GM12875 (cell line): ENCODE data around the gene CASP10.
"Not testable (repeated sequence)": the region's sequence is repeated elsewhere in the genome, so short reads cannot be mapped to it uniquely, and the experiment has no call there.

Experiments
- H3K4me3 ChIP-seq: one replicate; pipeline ENCODE4 v1.5.1; 2011; ENCODE audit warnings: low read depth, low read length, control low read depth
- TF ChIP-seq, protein P1 (sequence below): IDR thresholded peaks from 2 replicates; pipeline ENCODE4 v1.5.1; 2011; ENCODE audit warnings: low read depth, mild to moderate bottlenecking, control low read depth, inconsistent platforms, low read length, moderate library complexity, borderline replicate concordance; ENCODE audit not compliant: insufficient read depth

The CASP10 gene

DNA sequence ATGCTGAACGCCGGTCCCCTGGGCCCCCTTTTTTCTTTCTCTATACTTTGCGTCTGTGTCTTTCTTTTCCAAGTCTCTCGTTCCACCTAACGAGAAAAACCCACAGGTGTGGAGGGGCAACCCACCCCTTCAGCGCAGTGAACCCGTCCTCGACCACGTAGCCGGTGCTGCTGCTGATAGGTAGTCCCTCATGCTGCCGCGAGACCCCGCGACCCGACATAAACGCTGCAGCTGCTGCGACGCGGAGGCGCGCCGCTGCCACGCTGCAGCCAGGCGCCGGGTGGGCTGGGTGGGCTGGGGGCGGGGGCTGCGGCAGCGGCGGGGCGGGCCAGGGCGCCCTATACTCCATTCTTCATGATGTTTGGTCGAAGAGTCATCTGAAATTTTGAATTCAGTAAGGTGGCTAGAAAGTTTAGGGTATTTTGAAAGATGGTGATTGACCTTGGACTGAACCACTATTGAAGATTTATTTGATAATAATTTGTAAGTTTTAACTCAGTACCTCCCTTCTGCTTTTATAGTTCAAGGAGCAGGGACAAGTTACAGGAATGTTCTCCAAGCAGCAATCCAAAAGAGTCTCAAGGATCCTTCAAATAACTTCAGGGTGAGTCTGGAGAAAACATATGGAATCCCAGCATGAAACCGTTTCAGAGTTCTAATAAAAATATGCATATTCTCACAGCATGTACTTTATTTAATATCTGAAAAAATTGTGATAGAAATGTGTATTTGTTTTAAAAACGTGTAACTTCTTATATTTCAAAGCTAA, 42.9 kb upstream of the CASP10 start:
- TF ChIP-seq, protein P1, sequence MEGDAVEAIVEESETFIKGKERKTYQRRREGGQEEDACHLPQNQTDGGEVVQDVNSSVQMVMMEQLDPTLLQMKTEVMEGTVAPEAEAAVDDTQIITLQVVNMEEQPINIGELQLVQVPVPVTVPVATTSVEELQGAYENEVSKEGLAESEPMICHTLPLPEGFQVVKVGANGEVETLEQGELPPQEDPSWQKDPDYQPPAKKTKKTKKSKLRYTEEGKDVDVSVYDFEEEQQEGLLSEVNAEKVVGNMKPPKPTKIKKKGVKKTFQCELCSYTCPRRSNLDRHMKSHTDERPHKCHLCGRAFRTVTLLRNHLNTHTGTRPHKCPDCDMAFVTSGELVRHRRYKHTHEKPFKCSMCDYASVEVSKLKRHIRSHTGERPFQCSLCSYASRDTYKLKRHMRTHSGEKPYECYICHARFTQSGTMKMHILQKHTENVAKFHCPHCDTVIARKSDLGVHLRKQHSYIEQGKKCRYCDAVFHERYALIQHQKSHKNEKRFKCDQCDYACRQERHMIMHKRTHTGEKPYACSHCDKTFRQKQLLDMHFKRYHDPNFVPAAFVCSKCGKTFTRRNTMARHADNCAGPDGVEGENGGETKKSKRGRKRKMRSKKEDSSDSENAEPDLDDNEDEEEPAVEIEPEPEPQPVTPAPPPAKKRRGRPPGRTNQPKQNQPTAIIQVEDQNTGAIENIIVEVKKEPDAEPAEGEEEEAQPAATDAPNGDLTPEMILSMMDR, result no peak
- H3K4me3 ChIP-seq, result no peak overlapping the region

DNA sequence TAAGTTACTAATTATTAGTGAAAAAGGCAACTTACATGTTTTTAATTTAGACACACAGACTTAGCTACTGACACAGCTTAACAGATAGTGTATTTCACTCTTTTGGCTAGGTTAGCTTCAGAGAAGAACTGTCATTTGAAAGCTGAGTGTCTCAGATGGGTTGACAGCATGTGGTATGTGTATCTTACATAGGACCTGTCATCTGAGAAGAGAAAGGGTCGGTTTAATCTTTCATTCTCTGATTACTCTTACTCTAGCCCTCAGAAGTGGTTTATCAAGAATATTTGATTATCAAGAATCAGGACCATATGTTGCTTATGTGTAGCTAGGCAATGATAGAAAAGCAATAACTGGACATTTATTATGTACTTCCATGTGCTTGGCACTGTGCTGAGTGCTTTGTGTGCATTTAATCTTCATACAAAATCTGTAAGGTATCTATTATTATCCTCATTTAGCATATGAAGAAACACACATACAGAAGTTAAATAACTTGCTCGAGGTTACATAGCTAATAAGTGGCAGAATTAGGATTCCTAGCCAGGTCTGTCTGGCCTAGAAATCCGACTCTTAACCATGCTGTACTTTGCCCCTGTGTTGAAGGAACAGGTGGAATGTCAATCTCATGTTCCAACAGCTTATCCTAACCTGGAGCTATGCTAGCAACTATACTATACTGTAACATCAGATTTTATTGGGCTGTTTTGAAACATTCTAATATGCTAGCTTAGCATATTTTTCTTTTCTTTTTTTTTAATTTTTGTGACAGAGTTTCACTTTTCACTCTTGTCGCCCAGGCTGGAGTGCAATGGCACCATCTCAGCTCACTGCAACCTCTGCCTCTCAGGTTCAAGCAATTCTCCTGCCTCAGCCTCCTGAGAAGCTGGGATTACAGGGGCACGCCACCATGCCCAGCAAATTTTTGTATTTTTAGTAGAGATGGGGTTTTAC, 38.6 kb upstream of the CASP10 start:
- TF ChIP-seq, protein P1, result no peak
- no peak overlapping the region for H3K4me3 ChIP-seq

DNA sequence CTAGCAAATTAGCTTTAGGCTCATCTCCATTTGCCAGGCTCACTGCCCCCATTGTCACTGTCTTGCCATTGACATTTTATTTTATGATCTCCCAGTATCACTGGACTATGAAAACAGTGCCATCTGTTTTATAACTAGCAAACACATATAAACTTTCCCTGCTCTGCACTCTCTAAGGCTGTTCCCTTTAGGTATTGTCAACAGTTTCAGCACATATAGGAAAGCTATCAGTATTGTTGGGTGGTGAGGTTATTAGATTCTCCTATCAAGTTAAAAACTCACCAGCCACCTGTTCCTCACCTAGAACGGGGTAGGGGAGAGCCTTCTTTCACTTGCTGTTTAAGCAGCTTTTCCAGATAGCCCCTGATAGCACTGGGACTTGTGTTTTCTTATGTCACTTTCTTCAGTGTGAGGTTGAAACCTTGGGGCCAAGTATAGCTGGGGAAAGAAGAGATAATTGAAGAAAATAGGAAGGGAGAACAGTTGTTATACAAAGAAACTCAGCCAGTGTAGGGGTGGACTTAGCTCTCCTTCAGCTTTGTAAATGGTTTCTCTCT, 34.4 kb upstream of the CASP10 start:
- no peak overlapping the region for H3K4me3 ChIP-seq
- TF ChIP-seq, protein P1, result no peak

GRCh38 chr2:201149064-201149820, 33.7 kb upstream of the CASP10 start:
- TF ChIP-seq, protein P1, result no peak
- no peak overlapping the region for H3K4me3 ChIP-seq

DNA sequence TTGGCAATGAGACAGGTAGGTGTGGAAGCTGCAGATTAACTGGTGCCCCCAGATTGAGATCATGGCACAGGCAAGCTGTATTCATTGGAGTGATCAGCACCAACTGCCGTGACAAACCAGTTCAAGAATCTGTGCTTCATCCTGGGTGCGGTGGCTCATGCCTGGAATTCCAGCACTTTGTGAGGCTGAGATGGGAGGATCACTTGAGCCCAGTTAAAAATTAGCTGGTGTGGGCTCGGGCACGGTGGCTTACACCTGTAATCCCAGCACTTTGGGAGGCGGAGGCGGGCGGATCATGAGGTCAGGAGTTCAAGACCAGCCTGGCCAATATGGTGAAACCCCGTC, 33.1 kb upstream of the CASP10 start:
- not testable (repeated sequence) for H3K4me3 ChIP-seq

- H3K4me3 ChIP-seq, result no peak overlapping the region
- TF ChIP-seq, protein P1, result no peak
Measured at GRCh38 chr2:201150454-201151020, 32.4 kb upstream of the CASP10 start.
